NK-92 (cell line): ENCODE measurements around the gene TRAFD1.
"Not testable (repeated sequence)": the region's sequence is repeated elsewhere in the genome, so short reads cannot be mapped to it uniquely, and the experiment has no call there.

Experiments
- DNase-seq: peaks from one replicate; lab custom pipeline; 2025; ENCODE audit not compliant: unreplicated experiment; lab: John Stamatoyannopoulos, UW

The TRAFD1 gene, protein sequence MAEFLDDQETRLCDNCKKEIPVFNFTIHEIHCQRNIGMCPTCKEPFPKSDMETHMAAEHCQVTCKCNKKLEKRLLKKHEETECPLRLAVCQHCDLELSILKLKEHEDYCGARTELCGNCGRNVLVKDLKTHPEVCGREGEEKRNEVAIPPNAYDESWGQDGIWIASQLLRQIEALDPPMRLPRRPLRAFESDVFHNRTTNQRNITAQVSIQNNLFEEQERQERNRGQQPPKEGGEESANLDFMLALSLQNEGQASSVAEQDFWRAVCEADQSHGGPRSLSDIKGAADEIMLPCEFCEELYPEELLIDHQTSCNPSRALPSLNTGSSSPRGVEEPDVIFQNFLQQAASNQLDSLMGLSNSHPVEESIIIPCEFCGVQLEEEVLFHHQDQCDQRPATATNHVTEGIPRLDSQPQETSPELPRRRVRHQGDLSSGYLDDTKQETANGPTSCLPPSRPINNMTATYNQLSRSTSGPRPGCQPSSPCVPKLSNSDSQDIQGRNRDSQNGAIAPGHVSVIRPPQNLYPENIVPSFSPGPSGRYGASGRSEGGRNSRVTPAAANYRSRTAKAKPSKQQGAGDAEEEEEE

DNA sequence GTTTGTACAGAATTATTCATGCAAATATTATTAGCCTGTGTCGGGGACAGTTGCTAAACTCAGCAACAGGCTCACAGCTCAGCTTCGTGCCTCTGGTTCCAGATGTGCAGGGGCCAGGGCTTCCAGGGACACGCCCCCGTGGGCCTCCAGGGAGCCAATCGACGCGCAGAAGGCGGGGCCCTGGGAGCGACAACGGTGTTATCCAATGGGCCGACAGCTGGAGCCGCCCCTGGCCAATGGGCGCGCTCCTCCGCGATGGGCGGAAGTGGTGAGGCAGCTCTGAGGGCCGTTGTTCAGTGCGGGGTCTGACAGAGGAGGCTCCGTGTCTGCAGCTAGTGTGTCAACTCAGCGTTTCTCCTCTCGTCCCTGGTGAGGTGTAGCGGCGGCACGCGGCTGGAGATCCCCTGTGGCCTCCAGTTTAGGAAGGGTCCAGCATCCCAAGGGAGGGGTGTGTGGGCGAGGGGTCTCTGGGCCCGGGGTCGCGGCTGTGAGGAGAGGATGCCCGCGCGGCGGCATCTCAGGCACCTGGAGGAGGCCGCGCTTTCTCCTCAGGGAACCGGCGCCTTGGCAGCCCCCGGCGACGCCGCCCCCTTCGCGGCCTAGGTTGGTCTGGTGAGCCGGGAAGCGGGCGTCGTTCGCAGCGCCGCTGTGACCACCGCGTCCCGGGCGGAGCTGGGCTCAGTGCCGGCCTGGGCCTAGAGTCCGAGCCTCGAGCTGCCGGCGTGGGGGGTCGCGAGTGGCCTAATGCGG lies at the start of gene TRAFD1:
Gene TRAFD1 (plus strand): TSS at position 311 of the 750 bp plus-strand sequence. CDS start 4,963 bp downstream, outside the sequence.
- peak; percentile 72 for DNase-seq

DNA sequence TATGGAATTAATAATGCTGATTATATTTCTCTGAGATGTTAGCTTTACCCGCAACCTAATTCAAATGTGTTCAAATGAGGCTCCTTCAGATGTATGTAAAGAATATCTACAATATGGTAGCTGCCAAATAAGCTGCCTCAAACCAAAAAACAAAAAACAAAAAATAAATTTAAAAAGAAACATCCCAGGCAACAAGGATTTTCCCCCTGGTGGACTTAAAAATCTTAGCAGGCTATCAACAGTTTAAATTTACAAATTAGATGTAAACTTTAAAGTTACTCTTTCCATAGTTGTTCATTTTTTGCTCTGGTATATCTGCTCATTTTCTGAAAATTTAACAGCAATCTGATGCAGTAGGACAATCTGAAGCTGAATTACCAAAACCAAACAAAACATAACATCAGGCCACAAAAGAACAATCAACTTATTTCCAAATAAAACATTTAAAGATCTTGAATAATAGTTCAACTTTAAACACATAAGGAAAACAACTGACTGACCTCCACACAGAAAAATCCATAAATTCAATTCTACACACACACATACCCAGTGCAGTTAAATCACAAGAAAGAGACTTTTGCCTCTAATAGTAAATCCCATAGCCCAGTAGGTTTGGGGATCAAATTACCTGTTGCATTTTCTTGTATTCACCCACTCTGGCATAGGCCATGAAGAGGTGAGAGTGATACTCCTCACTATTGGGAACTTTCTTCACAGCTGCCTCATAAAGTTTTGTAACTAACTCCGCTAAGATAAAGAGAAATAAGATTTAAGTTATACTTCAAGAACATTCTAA lies 38.1 kb upstream of the TRAFD1 start:
- DNase-seq: no peak

DNA sequence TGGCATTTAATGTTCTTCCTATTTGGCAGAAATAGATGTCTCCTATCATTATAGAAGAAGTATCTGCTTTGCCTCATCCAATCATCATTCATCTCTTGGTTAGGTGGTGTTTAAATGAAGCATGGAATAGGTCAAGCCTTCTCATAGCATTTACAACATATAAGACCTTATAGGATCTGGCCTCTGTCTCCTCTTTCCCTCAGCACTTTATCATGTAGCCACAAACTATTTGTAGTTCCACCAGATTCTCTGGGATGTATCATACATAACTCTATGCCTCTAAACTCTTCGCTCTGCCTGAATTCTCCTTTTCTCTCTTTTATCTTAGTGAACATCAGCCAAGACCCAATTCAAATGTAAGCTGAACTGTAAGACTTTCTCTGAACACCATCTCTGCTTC lies 37.5 kb upstream of the TRAFD1 start:
- no peak for DNase-seq

DNA sequence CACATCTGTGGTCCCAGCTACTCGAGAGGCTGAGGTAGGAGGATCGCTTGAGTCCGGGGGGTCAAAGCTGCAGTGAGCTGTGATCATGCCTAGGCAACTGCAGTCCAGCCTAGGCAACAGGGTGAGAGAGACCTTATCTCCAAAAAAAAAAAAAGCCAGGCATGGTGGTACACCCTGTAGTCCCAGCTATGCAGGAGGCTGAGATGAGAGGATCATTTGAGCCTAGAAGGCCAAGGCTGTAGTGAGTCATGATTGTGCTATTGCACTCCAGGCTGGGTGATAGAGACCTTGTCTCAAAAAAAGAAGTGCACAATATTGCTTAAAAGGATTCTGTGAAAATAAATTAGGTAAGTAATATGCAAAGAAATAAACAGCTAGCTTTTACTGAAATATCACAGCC lies 33.8 kb upstream of the TRAFD1 start:
- DNase-seq: no peak

DNA sequence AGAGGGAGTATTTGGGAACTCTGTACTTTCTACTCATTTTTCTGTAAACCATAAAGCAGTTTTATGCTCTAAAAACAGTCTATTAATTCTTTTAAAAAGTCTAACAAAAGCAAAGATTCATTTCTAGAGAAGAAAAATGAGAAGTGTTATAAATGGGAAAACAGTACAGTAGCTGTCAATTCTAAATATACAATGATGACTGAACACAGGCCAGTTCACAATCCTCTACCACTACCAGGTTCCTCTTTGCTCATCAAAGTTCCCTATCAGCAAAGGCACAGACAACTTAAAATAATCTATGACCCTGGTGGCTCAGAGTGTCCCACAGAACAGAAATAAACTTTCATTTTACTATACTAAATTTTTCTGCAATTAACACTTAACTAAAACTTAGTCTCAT lies 29.3 kb upstream of the TRAFD1 start:
- DNase-seq: no peak

DNA sequence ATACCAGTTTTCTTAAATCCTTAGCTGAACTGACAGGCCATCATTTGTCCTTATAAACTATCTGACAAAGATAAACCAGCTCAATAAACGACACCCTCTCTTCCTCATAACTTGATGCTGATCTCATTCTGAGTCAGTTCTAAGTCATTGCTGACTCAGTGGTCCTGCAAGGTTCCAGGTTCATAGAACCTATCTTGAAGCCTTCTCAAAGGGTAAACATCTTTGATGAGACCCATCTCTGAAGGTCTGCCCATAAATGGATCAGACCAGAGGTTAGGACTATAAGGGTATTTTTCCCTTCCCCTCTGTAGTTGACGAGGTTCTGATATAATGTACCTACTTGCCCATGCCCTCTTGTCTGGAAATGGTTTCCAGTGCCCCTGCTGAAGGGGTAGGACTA lies 28.7 kb upstream of the TRAFD1 start:
- DNase-seq: no peak

DNA sequence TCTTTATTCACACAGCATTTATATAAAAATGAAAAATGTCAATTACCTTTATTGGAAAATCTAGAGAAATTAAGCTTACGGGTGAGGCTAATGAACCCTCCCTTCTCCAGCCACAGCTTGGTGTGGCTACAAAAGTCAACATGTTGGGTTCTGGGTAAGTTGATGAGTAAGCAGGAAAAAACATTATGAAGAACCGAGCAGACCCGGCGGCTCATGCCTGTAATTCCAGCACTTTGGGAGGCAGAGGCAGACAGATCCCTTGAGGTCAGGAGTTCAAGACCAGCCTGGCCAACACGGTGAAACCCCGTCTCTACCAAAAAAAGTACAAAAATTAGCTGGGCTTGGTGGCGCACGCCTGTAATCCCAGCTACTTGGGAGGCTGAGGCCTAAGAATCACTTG lies 27.7 kb upstream of the TRAFD1 start:
- DNase-seq: no peak

DNA sequence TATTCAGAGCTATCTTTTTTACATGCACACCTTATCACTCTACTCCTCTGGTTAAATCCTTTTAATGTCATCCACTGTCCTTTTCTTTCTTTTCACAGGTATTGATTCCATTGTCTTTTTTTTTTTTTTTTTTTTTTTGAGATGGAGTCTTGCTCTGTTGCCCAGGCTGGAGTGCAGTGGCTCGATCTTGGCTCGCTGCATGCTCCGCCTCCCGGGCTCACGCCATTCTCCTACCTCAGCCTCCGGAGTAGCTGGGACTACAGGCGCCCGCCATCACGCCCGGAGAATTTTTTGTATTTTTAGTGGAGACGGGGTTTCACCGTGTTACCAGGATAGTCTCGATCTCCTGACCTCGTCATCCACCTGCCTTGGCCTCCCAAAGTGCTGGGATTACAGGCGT lies 24.9 kb upstream of the TRAFD1 start:
- not testable (repeated sequence) for DNase-seq

DNA sequence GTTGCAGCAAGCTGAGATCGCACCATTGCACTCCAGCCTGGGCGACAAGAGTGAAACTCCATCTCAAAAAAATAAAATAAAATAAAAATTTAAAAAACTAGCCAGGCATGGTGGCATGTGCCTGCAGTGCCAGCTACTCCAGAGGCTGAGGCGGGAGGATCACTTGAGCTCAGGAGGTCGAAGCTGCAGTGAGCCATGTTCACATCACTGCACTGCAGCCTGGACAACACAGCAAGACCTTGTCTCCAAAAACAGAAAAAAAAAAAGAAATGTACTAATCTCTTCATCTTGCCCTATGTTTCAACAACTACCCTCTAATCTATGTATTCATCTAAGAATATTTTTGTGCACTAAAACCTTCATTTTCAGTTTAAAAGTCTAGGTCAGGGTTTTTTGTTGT lies 23.2 kb upstream of the TRAFD1 start:
- DNase-seq: no peak

DNA sequence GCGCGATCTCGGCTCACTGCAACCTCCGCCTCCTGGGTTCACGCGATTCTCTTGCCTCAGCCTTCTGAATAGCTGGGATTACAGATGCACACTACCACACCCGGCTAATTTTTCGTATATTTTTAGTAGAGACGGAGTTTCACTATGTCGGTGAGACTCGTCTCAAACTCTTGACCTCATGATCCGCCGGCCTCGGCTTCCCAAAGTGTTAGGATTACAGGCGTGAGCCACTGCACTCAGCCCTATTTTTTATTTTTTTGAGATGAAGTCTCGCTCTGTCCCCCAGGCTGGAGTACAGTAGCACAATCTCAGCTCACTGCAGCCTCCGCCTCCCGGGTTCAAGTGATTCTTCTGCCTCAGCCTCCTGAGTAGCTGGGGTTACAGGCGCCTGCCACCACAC lies 22.6 kb upstream of the TRAFD1 start:
- not testable (repeated sequence) for DNase-seq

DNA sequence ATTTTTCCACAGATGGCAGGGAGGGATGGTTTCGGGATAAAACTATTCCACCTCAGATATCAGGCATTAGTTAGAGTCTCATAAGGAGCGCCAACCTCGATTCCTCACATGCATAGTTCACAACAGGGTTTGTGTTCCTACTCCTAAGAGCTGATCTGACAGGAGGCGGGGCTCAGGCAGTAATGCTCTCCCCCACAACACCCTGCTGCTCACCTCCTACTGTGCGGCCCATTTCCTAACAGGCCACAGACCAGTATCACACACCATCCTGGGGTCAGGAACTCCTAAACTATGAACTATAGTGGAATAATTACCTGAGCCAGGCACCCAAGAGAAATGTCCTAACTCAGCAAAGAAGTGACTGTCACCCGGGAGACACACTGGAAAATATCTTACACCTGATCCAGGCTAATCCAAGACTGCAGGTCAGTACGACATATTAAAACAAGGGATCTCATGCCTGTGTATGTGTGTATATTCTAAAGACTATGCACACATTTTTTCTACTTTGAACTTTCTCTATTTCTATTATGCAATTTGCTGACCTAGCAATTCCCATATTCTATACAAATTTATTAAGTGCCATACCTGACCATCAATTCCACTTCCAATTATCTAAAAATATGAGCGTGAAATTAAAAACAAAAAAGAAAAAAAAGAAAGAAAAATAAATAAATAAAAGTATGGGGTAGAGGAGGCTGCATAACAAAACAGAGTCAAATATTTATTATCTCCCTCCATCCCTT lies 21.4 kb upstream of the TRAFD1 start:
- no peak for DNase-seq

DNA sequence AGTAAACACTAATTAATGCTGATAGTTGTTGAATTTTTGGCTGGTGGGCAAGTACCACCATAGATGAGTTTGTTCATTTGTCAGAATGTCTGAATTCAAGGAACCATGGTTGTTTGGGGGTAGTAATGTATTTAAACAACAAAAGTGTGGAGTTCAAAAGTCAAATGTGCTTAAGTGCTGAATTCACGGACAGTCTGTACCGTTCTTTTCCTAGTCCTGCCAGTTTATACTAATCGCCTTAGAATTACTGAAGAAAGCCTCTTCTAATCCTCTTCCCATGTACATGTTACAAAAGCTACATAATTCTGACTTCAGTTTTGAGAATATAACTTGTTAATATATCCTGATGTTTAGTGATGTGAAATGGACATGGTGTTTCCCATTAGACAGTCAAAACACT lies 19.5 kb upstream of the TRAFD1 start:
- DNase-seq: no peak

DNA sequence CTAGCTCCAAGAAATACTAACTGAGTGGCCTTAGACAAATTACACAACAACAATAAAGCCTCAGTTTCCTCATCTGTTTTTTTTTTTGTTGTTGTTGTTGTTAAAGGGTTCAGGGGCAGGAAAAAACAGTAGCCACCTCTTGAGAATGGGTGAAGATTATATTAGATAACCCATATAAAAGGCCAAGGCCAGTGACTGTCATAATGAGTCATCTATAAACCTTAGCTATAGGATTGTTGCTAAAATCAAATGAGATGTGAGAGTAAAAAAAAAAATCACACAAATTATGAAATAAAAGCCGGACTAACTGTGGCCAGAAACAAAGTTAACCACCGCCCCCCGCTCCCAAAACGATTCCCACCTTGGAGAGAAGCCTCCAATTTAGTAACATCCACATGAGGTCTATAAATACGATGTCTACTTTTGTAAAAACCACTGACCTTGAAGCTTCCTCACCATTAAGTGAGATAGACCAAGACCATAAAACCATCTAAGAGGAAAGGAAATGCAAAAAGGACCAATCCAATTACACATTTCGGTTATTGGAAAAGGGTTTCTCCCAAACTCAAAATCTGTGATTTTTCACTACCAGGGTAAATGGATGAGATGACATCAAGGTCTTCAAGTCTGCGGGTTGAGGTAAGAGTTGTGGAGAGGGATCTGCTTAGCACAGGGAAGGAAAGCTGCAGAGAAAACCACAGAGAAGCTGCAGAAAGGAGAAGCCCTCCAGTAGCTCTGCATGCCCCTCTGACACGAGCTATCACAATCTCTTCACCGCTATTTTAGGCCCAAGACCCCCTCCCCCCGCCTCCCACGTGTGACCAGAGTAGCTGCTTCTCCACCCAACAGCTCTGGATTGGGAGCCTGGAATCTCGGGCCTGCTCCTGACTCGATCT lies 17.8 kb upstream of the TRAFD1 start:
- no peak for DNase-seq

DNA sequence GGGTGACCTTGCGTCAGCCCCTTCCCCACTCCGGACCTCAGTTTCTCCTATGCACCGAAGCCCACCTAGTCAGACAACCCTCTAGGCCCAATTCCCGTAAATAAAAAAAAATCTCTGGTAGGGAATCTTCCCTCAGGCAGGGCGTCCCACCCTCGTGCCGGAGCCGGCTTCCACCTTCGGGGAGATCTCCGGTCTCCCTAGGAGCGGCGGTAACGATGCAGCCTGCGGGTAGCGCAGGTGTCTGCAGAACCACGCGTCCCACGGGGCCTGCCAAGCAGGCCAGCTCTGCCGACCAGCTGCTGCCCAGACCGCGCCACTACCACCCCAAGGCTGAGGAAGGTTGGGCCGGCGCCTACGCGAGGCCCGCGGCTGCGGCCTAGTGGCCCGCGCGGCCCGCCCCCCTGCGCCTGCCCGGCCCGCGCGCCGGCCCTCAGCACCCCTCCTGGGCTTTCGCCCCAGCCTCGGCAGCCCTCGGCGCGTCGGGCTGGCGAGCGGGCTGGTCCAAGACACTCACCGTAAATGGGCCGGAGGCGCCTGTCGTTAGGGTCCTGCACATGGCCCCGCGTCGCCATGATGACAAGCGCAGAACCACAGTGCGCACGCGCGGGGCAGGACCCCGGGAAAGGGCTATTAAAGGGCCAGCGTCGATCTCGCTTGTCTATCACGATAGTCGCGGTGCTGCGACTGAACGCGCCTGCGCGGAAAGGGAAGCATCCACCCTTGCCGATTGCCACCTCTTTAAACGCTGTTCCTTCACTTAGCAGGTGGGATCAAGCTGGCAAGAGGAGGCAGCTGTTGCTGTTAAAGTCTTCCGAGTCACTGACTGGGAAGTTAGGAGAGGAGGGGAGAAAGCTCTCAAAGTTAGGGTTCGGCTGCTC lies 16.9 kb upstream of the TRAFD1 start, which contains the start of gene NAA25:
Gene NAA25 (minus strand): TSS at position 582 of the 878 bp plus-strand sequence. CDS start 10 bp downstream, at position 572.
- no peak for DNase-seq

DNA sequence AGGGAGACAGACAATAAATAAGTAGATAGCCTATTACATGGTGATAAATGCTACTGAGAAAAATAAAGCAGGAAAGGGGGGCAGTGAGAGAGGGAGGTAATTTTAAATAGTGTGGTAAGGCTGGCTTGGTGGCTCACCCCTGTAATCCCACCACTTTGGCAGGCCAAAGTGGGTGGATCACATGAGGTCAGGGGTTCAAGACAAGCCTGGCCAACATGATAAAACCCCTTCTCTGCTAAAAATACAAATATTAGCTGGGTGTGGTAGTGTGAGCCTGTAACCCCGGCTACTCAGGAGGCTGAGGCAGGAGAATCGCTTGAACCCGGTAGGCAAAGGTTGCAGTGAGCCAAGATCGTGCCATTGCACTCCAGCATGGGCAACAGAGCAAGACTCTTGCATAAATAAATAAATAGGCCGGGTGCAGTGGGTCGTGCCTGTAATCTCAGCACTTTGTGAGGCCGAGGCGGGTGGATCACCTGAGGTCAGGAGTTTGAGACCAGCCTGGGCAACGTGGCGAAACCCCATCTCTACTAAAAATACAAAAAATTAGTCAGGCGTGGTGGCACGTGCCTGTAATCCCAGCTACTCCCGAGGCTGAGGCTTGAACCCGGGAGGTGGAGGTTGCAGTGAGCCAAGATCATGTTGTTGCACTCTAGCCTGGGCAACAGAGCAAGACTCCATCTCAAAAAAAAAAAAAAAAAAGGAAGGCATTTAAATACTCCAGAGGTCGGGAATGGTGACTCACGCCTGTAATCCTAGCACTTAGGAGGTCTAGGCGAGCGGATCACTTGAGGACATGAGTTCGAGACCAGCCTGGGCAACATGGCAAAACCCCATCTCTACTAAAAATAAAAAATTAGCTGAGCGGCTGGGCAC lies 14.3 kb upstream of the TRAFD1 start:
- not testable (repeated sequence) for DNase-seq

DNA sequence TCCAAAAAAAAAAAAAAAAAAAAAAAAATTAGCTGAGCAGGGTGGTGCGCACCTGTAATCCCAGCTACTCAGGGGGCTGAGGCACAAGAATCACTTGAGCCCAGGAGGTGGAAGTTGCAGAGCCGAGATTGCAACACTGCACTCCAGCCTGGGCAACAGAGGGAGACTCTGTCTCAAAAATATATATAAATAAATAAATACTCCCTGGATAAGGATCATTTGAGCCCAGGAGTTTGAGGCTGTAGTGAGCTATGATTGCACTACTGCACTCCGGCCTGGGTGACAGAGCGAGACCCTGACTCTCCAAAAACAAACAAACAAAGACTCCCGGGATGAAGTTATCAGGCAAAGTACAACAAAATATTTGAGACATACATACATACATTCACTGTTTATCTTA lies 13.4 kb upstream of the TRAFD1 start:
- no peak for DNase-seq

DNA sequence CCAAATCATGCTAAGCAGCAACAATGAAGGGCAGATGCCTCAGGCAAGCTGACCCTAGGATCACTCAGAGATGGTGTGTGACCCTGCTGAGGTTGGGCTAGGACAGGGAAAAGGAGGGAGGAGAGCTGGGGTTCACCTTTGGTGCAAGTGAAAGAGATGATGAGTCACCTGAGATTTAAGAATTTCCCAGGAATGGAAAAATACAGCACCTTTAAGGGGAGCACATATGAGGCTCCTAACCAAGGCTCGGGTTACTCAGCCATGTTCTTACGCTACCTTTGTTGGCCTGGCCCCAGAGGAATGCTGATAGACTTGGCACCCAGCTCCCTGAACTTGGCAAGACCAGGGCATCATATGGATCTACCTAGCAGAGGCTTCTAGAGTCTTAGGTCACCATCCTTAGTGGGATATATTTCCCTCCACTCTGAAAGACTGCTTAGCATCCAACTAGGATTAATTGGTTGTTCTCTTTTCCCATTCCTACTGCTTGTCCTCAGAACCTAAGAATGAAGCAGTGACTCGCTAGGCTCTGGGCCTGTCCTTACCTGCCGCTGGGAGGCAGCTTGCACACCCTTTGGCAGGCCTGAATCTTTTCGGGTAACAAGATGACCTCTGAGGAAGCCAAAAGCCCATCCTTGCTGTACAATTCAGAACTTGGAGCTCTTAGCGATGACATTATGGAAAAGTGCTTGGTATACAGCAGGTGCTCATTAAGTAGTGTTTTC lies 12.8 kb upstream of the TRAFD1 start:
- DNase-seq: no peak
